Hepatocyte (in vitro differentiated cells): ENCODE results near the gene ZNF174. TPM values are rescaled to one million over a fixed set of nuclear protein-coding genes. Genes with fewer than 3 reads are reported as not detected.
A peak's percentile ranks its signal among the peaks of the same experiment; 100 is the strongest.

Source experiments
- DNase-seq: peaks from one replicate; pipeline ENCODE4 v3.0.0-alpha.2; 2016; ENCODE audit warnings: low spot score
- H2AFZ ChIP-seq: fragments of 200-600 bp; sonication (generic); 2 replicates; pipeline ENCODE4 v1.6.0; 2016; ENCODE audit warnings: antibody characterized with exemption, mild to moderate bottlenecking
- H3K27ac ChIP-seq: fragments of 200-600 bp; sonication (generic); 2 replicates; pipeline ENCODE4 v1.5.1; 2016; ENCODE audit warnings: mild to moderate bottlenecking
- H3K27me3 ChIP-seq: fragments of 200-600 bp; sonication (generic); 2 replicates; pipeline ENCODE4 v1.6.1; 2016
- H3K36me3 ChIP-seq: fragments of 200-600 bp; sonication (generic); replicated peaks from 2 replicates; pipeline ENCODE4 v1.5.1; 2016; ENCODE audit warnings: low read depth; ENCODE audit not compliant: insufficient read depth
- H3K4me1 ChIP-seq: fragments of 200-600 bp; sonication (generic); 2 replicates; pipeline ENCODE4 v1.5.1; 2016; ENCODE audit warnings: mild to moderate bottlenecking, moderate library complexity; ENCODE audit not compliant: insufficient read depth
- H3K4me2 ChIP-seq: fragments of 200-600 bp; sonication (generic); 2 replicates; pipeline ENCODE4 v1.6.0; 2016
- H3K4me3 ChIP-seq: fragments of 200-600 bp; sonication (generic); 2 replicates; pipeline ENCODE4 v1.5.1; 2016; ENCODE audit warnings: mild to moderate bottlenecking
- H3K79me2 ChIP-seq: fragments of 200-600 bp; sonication (generic); 2 replicates; pipeline ENCODE4 v1.6.0; 2017; ENCODE audit warnings: mild to moderate bottlenecking
- H3K9me2 ChIP-seq: fragments of 200-600 bp; sonication (generic); replicated peaks from 2 replicates; pipeline ENCODE4 v1.6.0; 2017; ENCODE audit warnings: mild to moderate bottlenecking; ENCODE audit not compliant: insufficient read depth
- H3K9me3 ChIP-seq: fragments of 200-600 bp; sonication (generic); 2 replicates; pipeline ENCODE4 v1.5.1; 2016; ENCODE audit warnings: low read depth, mild to moderate bottlenecking
- H4K20me1 ChIP-seq: fragments of 200-600 bp; sonication (generic); 2 replicates; pipeline ENCODE4 v1.6.0; 2016; ENCODE audit warnings: mild to moderate bottlenecking; ENCODE audit not compliant: insufficient read depth, poor library complexity, severe bottlenecking
- EZH2 ChIP-seq: fragments of 200-600 bp; sonication (generic); IDR thresholded peaks from 2 replicates; pipeline ENCODE4 v1.6.1; 2016; ENCODE audit warnings: antibody characterized with exemption, mild to moderate bottlenecking, borderline replicate concordance
- EZH2phosphoT487 ChIP-seq: fragments of 200-600 bp; sonication (generic); IDR thresholded peaks from one replicate; pipeline ENCODE4 v1.6.1; 2018; ENCODE audit warnings: antibody characterized with exemption, mild to moderate bottlenecking, low read depth, moderate library complexity; ENCODE audit not compliant: unreplicated experiment, severe bottlenecking
- WGBS: methylation state at CpG from one replicate; pipeline ENCODE4 v1.1.6; 2016; ENCODE audit warnings: low lambda C conversion rate; ENCODE audit errors: missing lambda C conversion rate; 5-methylcytosine and 5-hydroxymethylcytosine counted together
- polyA plus RNA-seq: library from polyadenylated mRNA; unstranded; fragments of >200 nt; fragmentation: Nextera tagmentation; extraction: Ambion mirVana; gene quantifications from 2 replicates; pipeline ENCODE4 v1.2.1, GENCODE V29; 2016
- total RNA-seq: library from RNA; depleted of rRNA; stranded (reverse); fragments of >200 nt; gene quantifications from 2 replicates; pipeline ENCODE4 v1.2.3, GENCODE V29; 2014
- TF ChIP-seq, protein P1 (sequence below): fragments of 200-600 bp; sonication (generic); IDR thresholded peaks from 2 replicates; pipeline ENCODE4 v1.5.1; 2016; ENCODE audit warnings: antibody characterized with exemption, mild to moderate bottlenecking; ENCODE audit not compliant: poor library complexity

ZNF174 gene
- total and polyA plus RNA-seq, 2 experiments from 2014 or later = 8.0 to 13.5 TPM

DNA sequence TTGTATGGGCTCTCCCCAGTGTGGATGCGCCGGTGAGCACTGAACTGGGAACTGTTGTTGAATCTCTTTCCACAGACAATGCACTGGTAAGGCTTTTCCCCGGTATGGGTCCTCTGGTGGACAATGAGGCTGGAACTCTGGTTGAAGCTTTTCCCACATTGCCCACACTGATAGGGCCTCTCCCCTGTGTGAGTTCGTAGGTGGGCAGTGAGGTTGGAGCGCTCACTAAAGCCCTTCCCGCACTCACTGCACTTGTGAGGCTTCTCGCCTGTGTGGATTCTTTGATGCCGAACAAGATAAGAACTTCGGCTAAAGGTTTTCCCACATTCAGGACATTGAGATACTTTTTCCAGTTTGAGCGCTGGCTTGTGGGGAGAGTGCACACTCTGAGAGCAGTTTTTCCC lies 18.0 kb upstream of the ZNF174 start:
- Histone ChIP-seq H3K36me3 (peaks cover 10% of the 10 kb centered on the region), H3K27ac (no peak overlapping the region), H3K9me2 (no peaks in the 10 kb centered on the region), H2AFZ (no peak overlapping the region), H3K9me3 (peaks cover 46% of the 10 kb centered on the region), H3K4me3 (no peak overlapping the region), H3K4me1 (no peaks in the 10 kb centered on the region), H3K79me2 (no peaks in the 10 kb centered on the region), H3K4me2 (no peak overlapping the region), H4K20me1 (no peaks in the 10 kb centered on the region), H3K27me3 (no peaks in the 10 kb centered on the region)
- TF ChIP-seq EZH2 (no peak), EZH2phosphoT487 (no peak)
- TF ChIP-seq, protein P1, sequence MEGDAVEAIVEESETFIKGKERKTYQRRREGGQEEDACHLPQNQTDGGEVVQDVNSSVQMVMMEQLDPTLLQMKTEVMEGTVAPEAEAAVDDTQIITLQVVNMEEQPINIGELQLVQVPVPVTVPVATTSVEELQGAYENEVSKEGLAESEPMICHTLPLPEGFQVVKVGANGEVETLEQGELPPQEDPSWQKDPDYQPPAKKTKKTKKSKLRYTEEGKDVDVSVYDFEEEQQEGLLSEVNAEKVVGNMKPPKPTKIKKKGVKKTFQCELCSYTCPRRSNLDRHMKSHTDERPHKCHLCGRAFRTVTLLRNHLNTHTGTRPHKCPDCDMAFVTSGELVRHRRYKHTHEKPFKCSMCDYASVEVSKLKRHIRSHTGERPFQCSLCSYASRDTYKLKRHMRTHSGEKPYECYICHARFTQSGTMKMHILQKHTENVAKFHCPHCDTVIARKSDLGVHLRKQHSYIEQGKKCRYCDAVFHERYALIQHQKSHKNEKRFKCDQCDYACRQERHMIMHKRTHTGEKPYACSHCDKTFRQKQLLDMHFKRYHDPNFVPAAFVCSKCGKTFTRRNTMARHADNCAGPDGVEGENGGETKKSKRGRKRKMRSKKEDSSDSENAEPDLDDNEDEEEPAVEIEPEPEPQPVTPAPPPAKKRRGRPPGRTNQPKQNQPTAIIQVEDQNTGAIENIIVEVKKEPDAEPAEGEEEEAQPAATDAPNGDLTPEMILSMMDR = no peak
- WGBS = over 99% methylated on average over 10 of the region's 10 CpGs
- DNase-seq = no peak

DNA sequence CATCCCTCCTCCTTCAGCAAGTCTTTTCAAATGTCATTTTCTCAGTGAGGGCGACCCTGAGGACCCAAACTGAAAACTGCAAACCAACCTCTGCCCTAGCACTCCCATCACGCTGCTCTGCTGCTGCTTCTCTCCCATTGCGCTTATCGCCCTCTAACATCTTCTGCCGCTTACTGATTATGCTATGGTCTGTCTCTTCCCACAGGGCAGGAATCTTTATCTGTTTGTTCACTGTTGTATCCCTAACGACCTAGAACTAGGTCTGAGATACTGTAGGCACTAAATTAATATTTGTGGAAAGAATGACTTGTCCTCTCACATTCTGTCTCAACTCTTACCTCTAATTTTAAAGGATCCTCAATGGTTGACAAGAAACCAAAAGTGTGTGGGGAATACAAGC lies 12.7 kb upstream of the ZNF174 start:
- Histone ChIP-seq H3K27me3 (no peaks in the 10 kb centered on the region), H3K4me2 (no peak overlapping the region), H3K27ac (no peak overlapping the region), H3K9me3 (peaks cover 26% of the 10 kb centered on the region), H3K4me3 (no peak overlapping the region), H4K20me1 (no peaks in the 10 kb centered on the region), H3K9me2 (no peaks in the 10 kb centered on the region), H3K79me2 (peaks cover 7% of the 10 kb centered on the region), H2AFZ (no peak overlapping the region), H3K36me3 (peaks cover 11% of the 10 kb centered on the region), H3K4me1 (no peaks in the 10 kb centered on the region)
- TF ChIP-seq EZH2 (no peak), EZH2phosphoT487 (no peak)
- DNase-seq = no peak
- 97% methylated on average over 6 of the region's 6 CpGs for WGBS

DNA sequence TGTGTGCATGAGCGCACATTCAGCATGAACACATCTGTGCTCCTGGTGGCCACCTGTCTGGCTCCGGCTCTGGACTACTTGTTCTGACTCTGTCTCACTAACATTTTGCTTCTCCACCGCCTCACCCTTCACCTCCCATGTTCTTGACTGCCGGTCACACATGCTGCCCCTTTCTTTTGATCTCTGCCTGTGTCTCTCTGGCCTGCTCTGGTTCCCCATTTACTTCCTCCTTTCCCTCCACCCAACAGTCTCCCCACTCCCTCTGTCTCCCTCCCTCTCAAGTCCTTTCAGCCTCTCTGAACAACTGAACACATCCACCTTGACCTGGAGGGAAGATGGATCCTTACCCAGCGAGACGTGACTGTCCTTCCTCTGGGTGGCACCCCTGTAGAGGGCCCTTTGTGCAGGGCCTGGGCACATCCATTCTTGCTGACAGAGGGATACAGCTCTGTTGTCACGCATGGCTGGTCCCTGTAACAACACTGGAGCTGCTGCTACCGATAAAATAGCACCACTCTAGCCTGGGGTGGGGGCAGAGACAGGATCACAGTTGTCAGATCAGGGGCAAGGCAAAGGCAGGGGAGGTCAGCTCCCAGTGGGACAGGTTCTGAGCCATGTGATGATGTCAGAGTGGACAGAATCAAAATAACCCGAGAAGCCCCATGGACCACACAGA lies 11.2 kb upstream of the ZNF174 start:
- Histone ChIP-seq H2AFZ (no peak overlapping the region), H3K4me1 (no peaks in the 10 kb centered on the region), H3K79me2 (peaks cover 7% of the 10 kb centered on the region), H4K20me1 (no peaks in the 10 kb centered on the region), H3K9me2 (no peaks in the 10 kb centered on the region), H3K27me3 (no peaks in the 10 kb centered on the region), H3K4me2 (no peak overlapping the region), H3K27ac (no peak overlapping the region), H3K9me3 (peaks cover 13% of the 10 kb centered on the region), H3K4me3 (no peak overlapping the region), H3K36me3 (peaks cover 14% of the 10 kb centered on the region)
- TF ChIP-seq EZH2phosphoT487 (no peak), EZH2 (no peak)
- TF ChIP-seq, protein P1 = no peak
- no peak for DNase-seq
- WGBS = 90% methylated on average over 9 of the region's 9 CpGs

DNA sequence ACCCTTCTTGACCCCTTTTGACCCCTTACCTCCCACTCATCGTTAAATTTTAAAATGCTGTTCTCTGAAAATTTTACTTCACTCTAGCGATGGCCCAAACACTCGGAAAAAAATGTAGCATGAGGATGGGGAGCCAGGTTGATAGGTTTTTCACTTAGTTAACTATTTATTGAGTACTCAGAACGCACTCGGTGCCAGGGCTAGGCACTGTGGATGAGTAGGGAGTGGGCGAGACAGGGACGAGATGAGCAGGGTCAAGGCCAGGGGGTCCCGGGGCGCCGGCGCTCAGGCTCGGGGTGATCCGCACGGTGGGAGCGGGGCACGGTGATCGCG lies 603 bp upstream of the ZNF174 start:
- peaks cover 15% of the 10 kb centered on the region for H3K9me3 ChIP-seq
- peak overlapping the region; percentile 88 for H3K4me2 ChIP-seq
- H3K79me2 ChIP-seq = peaks cover 52% of the 10 kb centered on the region

More for the DNA sequence above, 603 bp upstream of the ZNF174 start:
- no peaks in the 10 kb centered on the region for H4K20me1 ChIP-seq
- 2% methylated on average over 15 of the region's 18 CpGs for whole genome bisulfite sequencing
- peaks cover 4% of the 10 kb centered on the region for H3K36me3 ChIP-seq
- peak overlapping the region; percentile 65 for H3K4me3 ChIP-seq
- H2AFZ ChIP-seq = peak overlapping the region; percentile 77
- H3K4me1 ChIP-seq = peaks cover 6% of the 10 kb centered on the region
- peak overlapping the region; percentile 79 for H3K27ac ChIP-seq
- no peaks in the 10 kb centered on the region for H3K27me3 ChIP-seq
- no peaks in the 10 kb centered on the region for H3K9me2 ChIP-seq
- DNase-seq = no peak
- TF ChIP-seq, protein P1 = no peak
